Measurements from ENCODE around the gene MPZL3. TPM values are rescaled to one million over a fixed set of nuclear protein-coding genes. Genes with fewer than 3 reads are reported as not detected.
"Not testable (repeated sequence)": the region's sequence is repeated elsewhere in the genome, so short reads cannot be mapped to it uniquely, and the experiment has no call there.

The MPZL3 gene
- total and polyA plus RNA-seq, 8 donors = 5.2 to 16.3 (median 7.6) TPM

GRCh38 chr11:118184784-118185579 lies 67.2 kb downstream of the MPZL3 start:
- Histone ChIP-seq H3K9me3 (no peaks in the 10 kb centered on the region), H3K4me1 (peaks cover 0 to 40% of the 10 kb centered on the region in 2 donors), H3K27me3 (peaks cover 0 to 10% of the 10 kb centered on the region in 2 donors), H3K4me3 (no peak overlapping the region), H3K36me3 (no peaks in the 10 kb centered on the region), H3K27ac (peak overlapping the region in 1 of 2 donors; percentile 86)
- ATAC-seq (peak; percentile 32), DNase-seq (no peak)
- intact Hi-C loops (cut with DNase I) = no loop called here
- no peak for TF ChIP-seq CTCF (IDR thresholded peaks at IDR 0.05)

- H3K27ac ChIP-seq = not testable (repeated sequence)
- H3K4me1 ChIP-seq = peaks cover 0 to 40% of the 10 kb centered on the region in 2 donors
Measured at GRCh38 chr11:118183691-118184090, 68.5 kb downstream of the MPZL3 start.

GRCh38 chr11:118180300-118180703 lies 71.9 kb downstream of the MPZL3 start:
- Histone ChIP-seq H3K27me3 (peaks cover 0 to 17% of the 10 kb centered on the region in 2 donors), H3K4me1 (peaks cover 0 to 20% of the 10 kb centered on the region in 2 donors), H3K4me3 (no peak overlapping the region), H3K36me3 (no peaks in the 10 kb centered on the region), H3K9me3 (no peaks in the 10 kb centered on the region), H3K27ac (no peak overlapping the region)
- TF ChIP-seq CTCF (IDR thresholded peaks at IDR 0.05) = no peak
- DNase-seq (peak in 3 of 4 donors; percentile 50 to 89 (median 76)), ATAC-seq (peak; percentile 69)
- intact Hi-C loops (cut with DNase I) = no loop called here

More at GRCh38 chr11:118183691-118184090, 68.5 kb downstream of the MPZL3 start:
- H3K4me3 ChIP-seq; ATAC-seq; H3K9me3 ChIP-seq; H3K36me3 ChIP-seq; DNase-seq; intact Hi-C loops (cut with DNase I); H3K27me3 ChIP-seq: not testable (repeated sequence)

- TF ChIP-seq CTCF (IDR thresholded peaks at IDR 0.05) = no peak
- ATAC-seq (no peak), DNase-seq (no peak)
- peaks cover 0 to 21% of the 10 kb centered on the region in 2 donors for H3K27me3 ChIP-seq
- H3K4me1 ChIP-seq = peaks cover 5 to 13% of the 10 kb centered on the region in 2 donors
- H3K4me3 ChIP-seq = no peak overlapping the region
- no peak overlapping the region for H3K27ac ChIP-seq
- no peaks in the 10 kb centered on the region for H3K9me3 ChIP-seq
- no peaks in the 10 kb centered on the region for H3K36me3 ChIP-seq
- intact Hi-C loops (cut with DNase I) = no loop called here
Measured at GRCh38 chr11:118176778-118177134, 75.4 kb downstream of the MPZL3 start.

Other genes with a start within 250 kb of the MPZL3 start
- gene TMPRSS4, start 175.3 kb downstream of the MPZL3 start, total RNA-seq = 1 to 10 TPM; 2.9 to 3.5 TPM
- gene TMPRSS4, start 175.3 kb downstream of the MPZL3 start, polyA plus RNA-seq (ENCODE audit: insufficient read length in 6 of 6) = 1 to 10 TPM; 2.9 to 7.0 (median 5.0) TPM
- gene SMIM35, start 165.4 kb downstream of the MPZL3 start, total RNA-seq = not detected
- 1 to 10 TPM in 1 of 6 donors, under 1 TPM in 5; 0.20 to 1.1 (median 0.55) TPM for gene SMIM35, start 165.4 kb downstream of the MPZL3 start, polyA plus RNA-seq (ENCODE audit: insufficient read length in 6 of 6)
- gene SCN4B, start 99.5 kb downstream of the MPZL3 start, total RNA-seq = 1 to 10 TPM; 2.2 to 4.7 TPM
- 10 to 100 TPM in 1 of 6 donors, 1 to 10 TPM in 5; 7.4 to 10.1 (median 7.5) TPM for gene SCN4B, start 99.5 kb downstream of the MPZL3 start, polyA plus RNA-seq (ENCODE audit: insufficient read length in 6 of 6)
- gene SCN2B, start 75.7 kb downstream of the MPZL3 start, total RNA-seq = 1 to 10 TPM; 1.0 to 4.1 TPM
- gene SCN2B, start 75.7 kb downstream of the MPZL3 start, polyA plus RNA-seq (ENCODE audit: insufficient read length in 6 of 6) = 1 to 10 TPM; 4.6 to 5.9 (median 4.9) TPM
- gene JAML, start 27.4 kb downstream of the MPZL3 start, total RNA-seq = 10 to 100 TPM; 20.4 to 47.2 TPM
- 1 to 10 TPM; 3.7 to 8.5 (median 6.4) TPM for gene JAML, start 27.4 kb downstream of the MPZL3 start, polyA plus RNA-seq (ENCODE audit: insufficient read length in 6 of 6)
- 100 to 1,000 TPM; 111 to 117 TPM for gene MPZL2, start 11.9 kb upstream of the MPZL3 start, total RNA-seq
- 10 to 100 TPM; 52.0 to 89.4 (median 66.6) TPM for gene MPZL2, start 11.9 kb upstream of the MPZL3 start, polyA plus RNA-seq (ENCODE audit: insufficient read length in 6 of 6)
- gene CD3E, start 52.4 kb upstream of the MPZL3 start, total RNA-seq = 10 to 100 TPM in 1 of 2 donors, 1 to 10 TPM in 1; 3.6 to 10.5 TPM
- 1 to 10 TPM in 5 of 6 donors, under 1 TPM in 1; 0.95 to 3.3 (median 1.7) TPM for gene CD3E, start 52.4 kb upstream of the MPZL3 start, polyA plus RNA-seq (ENCODE audit: insufficient read length in 6 of 6)
- gene CD3D, start 90.3 kb upstream of the MPZL3 start, total RNA-seq = 1 to 10 TPM; 3.3 to 7.0 TPM
- 1 to 10 TPM in 5 of 6 donors, under 1 TPM in 1; 0.54 to 1.7 (median 1.5) TPM for gene CD3D, start 90.3 kb upstream of the MPZL3 start, polyA plus RNA-seq (ENCODE audit: insufficient read length in 6 of 6)
- gene CD3G, start 92.0 kb upstream of the MPZL3 start, total RNA-seq = 1 to 10 TPM in 1 of 2 donors, under 1 TPM in 1; 0.85 to 3.8 TPM
- 1 to 10 TPM in 3 of 6 donors, under 1 TPM in 3; 0.43 to 1.3 (median 0.99) TPM for gene CD3G, start 92.0 kb upstream of the MPZL3 start, polyA plus RNA-seq (ENCODE audit: insufficient read length in 6 of 6)
- 10 to 100 TPM; 40.8 to 45.3 TPM for gene UBE4A, start 107.2 kb upstream of the MPZL3 start, total RNA-seq
- 10 to 100 TPM; 40.3 to 47.7 (median 44.0) TPM for gene UBE4A, start 107.2 kb upstream of the MPZL3 start, polyA plus RNA-seq (ENCODE audit: insufficient read length in 6 of 6)
- 100 to 1,000 TPM; 151 to 155 TPM for gene ATP5MG, start 149.2 kb upstream of the MPZL3 start, total RNA-seq
- 100 to 1,000 TPM; 369 to 408 (median 392) TPM for gene ATP5MG, start 149.2 kb upstream of the MPZL3 start, polyA plus RNA-seq (ENCODE audit: insufficient read length in 6 of 6)
- 10 to 100 TPM; 45.8 to 52.9 TPM for gene KMT2A, start 184.1 kb upstream of the MPZL3 start, total RNA-seq
- gene KMT2A, start 184.1 kb upstream of the MPZL3 start, polyA plus RNA-seq (ENCODE audit: insufficient read length in 6 of 6) = 10 to 100 TPM; 52.5 to 61.7 (median 55.2) TPM